ENCODE results near the gene PREX1.
A peak's percentile ranks its signal among the peaks of the same experiment; 100 is the strongest.

The PREX1 gene

GRCh38 chr20:48649104-48649626 lies 178.6 kb downstream of the PREX1 start:
- DNase-seq = no peak

- no peak for DNase-seq
These were observed 179.2 kb downstream of the PREX1 start for GRCh38 chr20:48648482-48649051.

- DNase-seq = no peak
These were observed 179.9 kb downstream of the PREX1 start for GRCh38 chr20:48647858-48648257.

GRCh38 chr20:48645666-48646065 lies 182.1 kb downstream of the PREX1 start:
- DNase-seq = no peak

GRCh38 chr20:48644286-48644828 lies 183.4 kb downstream of the PREX1 start:
- DNase-seq = no peak

- no peak for DNase-seq
These were observed 185.5 kb downstream of the PREX1 start for GRCh38 chr20:48642105-48642880.

- no peak for DNase-seq
These were observed 186.9 kb downstream of the PREX1 start for GRCh38 chr20:48640871-48641270.

GRCh38 chr20:48639899-48640298 lies 187.9 kb downstream of the PREX1 start:
- DNase-seq = no peak

GRCh38 chr20:48638546-48638945 lies 189.3 kb downstream of the PREX1 start:
- no peak for DNase-seq

- no peak for DNase-seq
These were observed 190.3 kb downstream of the PREX1 start for GRCh38 chr20:48637461-48637860.

- DNase-seq = no peak
These were observed 191.5 kb downstream of the PREX1 start for GRCh38 chr20:48636301-48636700.

GRCh38 chr20:48635791-48636267 lies 192.0 kb downstream of the PREX1 start:
- peak; percentile 61 for DNase-seq

GRCh38 chr20:48635361-48635760 lies 192.4 kb downstream of the PREX1 start:
- no peak for DNase-seq

- DNase-seq = no peak
These were observed 193.2 kb downstream of the PREX1 start for GRCh38 chr20:48634641-48635040.

GRCh38 chr20:48633620-48634257 lies 194.1 kb downstream of the PREX1 start:
- DNase-seq = no peak

GRCh38 chr20:48632825-48633619 lies 194.8 kb downstream of the PREX1 start:
- no peak for DNase-seq

- DNase-seq = no peak
These were observed 195.6 kb downstream of the PREX1 start for GRCh38 chr20:48632017-48632824.

GRCh38 chr20:48631114-48632016 lies 196.4 kb downstream of the PREX1 start:
- no peak for DNase-seq

GRCh38 chr20:48630342-48631075 lies 197.3 kb downstream of the PREX1 start:
- DNase-seq = no peak

GRCh38 chr20:48629960-48630315 lies 197.9 kb downstream of the PREX1 start:
- DNase-seq = no peak

Data from stimulated activated CD4-positive, alpha-beta T cell treated with anti-CD3 and anti-CD28 coated beads, Interleukin-12 subunit alpha, Interleukin-12 subunit beta, amount 100 ng/mL, for 4 hours (primary cell).